Measurements from ENCODE around the gene HDAC9.

The HDAC9 gene

DNA sequence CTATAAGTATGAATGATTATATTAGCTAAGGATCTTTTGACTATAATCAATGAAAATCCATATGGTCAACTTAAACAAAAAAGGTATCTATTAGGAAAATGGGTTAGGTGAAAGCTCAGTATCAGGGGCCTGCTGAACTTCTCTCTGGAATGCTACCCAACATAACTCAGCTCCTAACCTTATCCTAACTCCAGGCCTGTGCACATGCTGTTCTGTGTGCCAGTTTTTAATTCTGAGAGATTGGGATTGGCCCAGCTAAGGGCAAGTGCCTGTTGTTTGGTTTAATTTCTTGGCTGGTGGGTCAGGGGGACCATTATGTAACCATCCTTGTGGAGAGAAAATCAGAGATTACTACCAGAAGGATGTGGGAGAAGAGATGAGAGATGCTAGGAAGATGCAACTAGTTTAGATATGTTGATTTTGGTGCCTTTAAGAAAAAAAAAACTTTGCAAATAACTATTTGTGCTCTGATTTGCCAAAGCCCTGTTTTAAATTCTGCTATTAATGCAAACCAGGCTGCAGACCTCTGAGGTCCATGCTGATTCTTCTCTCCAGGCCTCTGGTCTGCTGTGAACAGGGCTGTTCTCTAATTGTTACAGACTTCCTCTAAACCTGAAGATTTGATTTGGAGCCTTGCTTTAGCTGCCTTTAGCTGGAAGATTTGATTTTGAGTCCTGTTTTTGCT is 23.9 kb upstream of the HDAC9 start:
- no peak overlapping the region for H3K4me3 ChIP-seq (ENCODE audit: low read depth, low read length)
- ChIA-PET CTCF (interaction anchor here (0.7 to 1.4 kb wide), 2 partner anchors 9 to 115 kb away, joined by 3 read pairs; no protein-coding TSS in a partner anchor), POLR2A (no interaction called here)
- no peak for DNase-seq (ENCODE audit: low read depth, low spot score)
- TF ChIP-seq, protein P1, sequence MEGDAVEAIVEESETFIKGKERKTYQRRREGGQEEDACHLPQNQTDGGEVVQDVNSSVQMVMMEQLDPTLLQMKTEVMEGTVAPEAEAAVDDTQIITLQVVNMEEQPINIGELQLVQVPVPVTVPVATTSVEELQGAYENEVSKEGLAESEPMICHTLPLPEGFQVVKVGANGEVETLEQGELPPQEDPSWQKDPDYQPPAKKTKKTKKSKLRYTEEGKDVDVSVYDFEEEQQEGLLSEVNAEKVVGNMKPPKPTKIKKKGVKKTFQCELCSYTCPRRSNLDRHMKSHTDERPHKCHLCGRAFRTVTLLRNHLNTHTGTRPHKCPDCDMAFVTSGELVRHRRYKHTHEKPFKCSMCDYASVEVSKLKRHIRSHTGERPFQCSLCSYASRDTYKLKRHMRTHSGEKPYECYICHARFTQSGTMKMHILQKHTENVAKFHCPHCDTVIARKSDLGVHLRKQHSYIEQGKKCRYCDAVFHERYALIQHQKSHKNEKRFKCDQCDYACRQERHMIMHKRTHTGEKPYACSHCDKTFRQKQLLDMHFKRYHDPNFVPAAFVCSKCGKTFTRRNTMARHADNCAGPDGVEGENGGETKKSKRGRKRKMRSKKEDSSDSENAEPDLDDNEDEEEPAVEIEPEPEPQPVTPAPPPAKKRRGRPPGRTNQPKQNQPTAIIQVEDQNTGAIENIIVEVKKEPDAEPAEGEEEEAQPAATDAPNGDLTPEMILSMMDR (IDR thresholded peaks at IDR 0.05; ENCODE audit: insufficient read depth, low read length, missing control alignments), result no peak

DNA sequence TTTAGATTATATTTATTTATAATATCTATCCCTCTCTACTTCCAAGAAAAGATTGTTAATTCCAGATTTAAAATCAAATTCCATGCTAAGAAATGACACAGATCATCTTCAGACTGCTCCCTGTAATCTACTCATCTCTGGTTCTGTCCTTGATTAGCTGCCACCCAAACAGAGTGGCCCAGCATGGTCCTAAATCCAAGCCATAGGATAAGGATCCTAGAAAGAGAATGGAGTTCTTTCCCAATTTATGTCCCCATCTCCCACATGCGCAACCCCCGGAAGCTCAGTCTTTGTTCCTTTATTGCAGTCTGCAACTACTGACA is 23.4 kb upstream of the HDAC9 start:
- no peak overlapping the region for H3K4me3 ChIP-seq (ENCODE audit: low read depth, low read length)
- ChIA-PET POLR2A (no interaction called here), CTCF (interaction anchor here (0.7 to 1.4 kb wide), 2 partner anchors 8 to 116 kb away, joined by 3 read pairs; no protein-coding TSS in a partner anchor)
- TF ChIP-seq, protein P1 (IDR thresholded peaks at IDR 0.05; ENCODE audit: insufficient read depth, low read length, missing control alignments), result no peak
- no peak for DNase-seq (ENCODE audit: low read depth, low spot score)

DNA sequence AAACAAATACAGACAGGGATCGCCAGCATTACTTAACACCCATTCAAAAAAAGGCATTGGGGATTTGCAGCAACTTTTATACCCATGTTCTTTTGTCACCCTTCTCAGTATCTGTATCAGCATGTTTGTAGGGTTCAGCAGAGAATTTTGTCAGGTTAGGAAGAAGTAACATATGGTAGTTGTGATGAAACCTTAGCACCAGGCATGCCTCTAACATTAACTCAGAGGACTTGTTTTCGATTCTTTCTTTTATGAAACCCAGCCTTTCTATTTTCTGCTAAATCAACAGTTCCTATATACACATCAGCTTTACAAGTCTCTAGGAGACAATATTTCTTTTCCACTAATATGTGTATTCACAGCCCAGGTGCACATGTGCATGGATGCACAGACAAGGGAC is 22.4 kb upstream of the HDAC9 start:
- ChIA-PET POLR2A (no interaction called here), CTCF (no interaction called here)
- TF ChIP-seq, protein P1 (IDR thresholded peaks at IDR 0.05; ENCODE audit: insufficient read depth, low read length, missing control alignments), result no peak
- no peak for DNase-seq (ENCODE audit: low read depth, low spot score)
- H3K4me3 ChIP-seq (ENCODE audit: low read depth, low read length), result no peak overlapping the region

DNA sequence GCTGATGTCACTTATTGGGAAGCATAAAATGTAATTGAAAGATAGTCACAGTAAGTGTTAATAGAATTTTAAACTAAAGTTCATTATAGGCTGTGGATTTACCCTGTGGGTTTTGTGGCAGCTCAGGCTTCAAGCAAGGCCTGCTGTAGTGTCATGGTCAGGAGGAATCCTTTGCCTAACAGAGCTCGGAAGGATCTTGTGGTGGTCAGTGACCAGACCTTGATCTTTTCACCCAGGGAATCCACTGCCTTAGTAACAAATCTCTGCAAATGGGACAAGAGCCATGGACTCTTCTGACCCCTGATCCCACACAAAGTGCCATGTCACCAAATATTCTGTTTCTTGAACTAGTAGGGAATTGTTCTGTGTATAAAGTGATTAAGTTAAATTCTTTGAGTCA is 20.6 kb upstream of the HDAC9 start:
- POLR2A ChIA-PET, result no interaction called here
- TF ChIP-seq, protein P1 (IDR thresholded peaks at IDR 0.05; ENCODE audit: insufficient read depth, low read length, missing control alignments), result no peak
- H3K4me3 ChIP-seq (ENCODE audit: low read depth, low read length), result no peak overlapping the region
- no peak for DNase-seq (ENCODE audit: low read depth, low spot score)
- CTCF ChIA-PET, result interaction anchor here (1.2 to 1.5 kb wide), 2 partner anchors 10 to 705 kb away, joined by 3 to 4 read pairs; no protein-coding TSS in a partner anchor

DNA sequence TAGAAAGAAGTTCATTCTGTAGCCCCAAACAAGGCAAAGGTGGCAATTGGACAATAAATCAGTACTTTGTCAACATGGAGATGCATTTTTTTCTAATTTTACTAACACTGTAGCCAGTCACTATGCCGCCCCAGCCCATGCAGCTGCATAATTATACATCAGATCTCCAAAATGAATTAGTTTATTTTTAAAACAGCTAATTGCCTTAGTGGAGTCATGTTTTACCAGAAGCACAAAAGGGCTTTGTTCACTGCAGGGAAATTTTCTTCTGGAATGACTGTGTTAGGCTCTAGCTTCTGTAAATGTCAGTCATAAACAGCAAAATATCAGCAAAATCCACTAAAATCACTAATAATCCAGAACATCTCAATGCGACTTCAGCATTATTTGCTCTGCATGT is 20.1 kb upstream of the HDAC9 start:
- no peak for DNase-seq (ENCODE audit: low read depth, low spot score)
- no peak overlapping the region for H3K4me3 ChIP-seq (ENCODE audit: low read depth, low read length)
- CTCF ChIA-PET, result no interaction called here
- POLR2A ChIA-PET, result no interaction called here
- TF ChIP-seq, protein P1 (IDR thresholded peaks at IDR 0.05; ENCODE audit: insufficient read depth, low read length, missing control alignments), result no peak

DNA sequence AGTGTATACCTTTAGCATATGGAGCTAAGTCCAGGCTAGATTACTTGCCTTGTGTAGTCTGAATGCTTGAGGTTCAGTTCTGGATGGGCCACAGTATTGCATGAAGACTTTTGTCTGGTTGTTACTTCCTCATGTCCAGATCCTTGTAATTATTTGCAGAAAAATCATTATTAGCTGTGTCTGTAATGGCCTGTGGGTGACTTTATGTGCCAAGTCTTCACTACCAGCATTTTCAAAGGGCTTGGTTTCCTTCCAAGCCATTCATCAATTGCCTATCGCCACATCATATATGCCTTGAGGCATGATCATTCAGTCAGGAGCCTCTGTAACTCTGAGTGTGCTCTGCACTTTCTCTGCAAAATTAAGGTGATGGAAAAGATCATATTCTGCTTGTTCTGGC is 13.8 kb upstream of the HDAC9 start:
- TF ChIP-seq, protein P1 (IDR thresholded peaks at IDR 0.05; ENCODE audit: insufficient read depth, low read length, missing control alignments), result no peak
- H3K4me3 ChIP-seq (ENCODE audit: low read depth, low read length), result no peak overlapping the region
- ChIA-PET POLR2A (no interaction called here), CTCF (interaction anchor here (1.0 kb wide), 1 partner anchor 15 kb away, joined by 3 read pairs; no protein-coding TSS in a partner anchor)
- DNase-seq (ENCODE audit: low read depth, low spot score), result no peak

Data from AG04449 (cell line).